Caco-2 (cell line): ENCODE results near the gene MAS1L. TPM values are rescaled to one million over a fixed set of nuclear protein-coding genes. Genes with fewer than 3 reads are reported as not detected.

Experiments used
- BruUV-seq: library from RNA; stranded (reverse); fragments of 400-500 nt; replicated peaks from 2 replicates; lab custom pipeline; 2021; lab: Mats Ljungman, UMichigan
- CTCF ChIA-PET: fragments of 300-600 bp; sonication (Branson Sonifier 250); formaldehyde crosslinking; loops from one replicate; lab custom pipeline; 2022; ENCODE audit warnings: antibody characterized with exemption; lab: Charles Lee
- POLR2A ChIA-PET: fragments of 300-600 bp; sonication (Branson Sonifier 250); formaldehyde crosslinking; loops from one replicate; lab custom pipeline; 2022; ENCODE audit warnings: antibody characterized with exemption; lab: Charles Lee
- DNase-seq, 2 experiments: peaks; one replicate each; pipeline versions ENCODE4 v3.0.0 to v3.0.0-alpha.2; 2020 to 2022
- H3K27me3 ChIP-seq: replicated peaks from 2 replicates; pipeline ENCODE4 v1.6.0; 2011; ENCODE audit warnings: low read length; ENCODE audit not compliant: control insufficient read depth, insufficient read depth
- H3K36me3 ChIP-seq: 2 replicates; pipeline ENCODE4 v1.5.1; 2011; ENCODE audit warnings: low read length; ENCODE audit not compliant: control insufficient read depth, insufficient read depth
- H3K4me1 ChIP-seq: fragments of 250-450 bp; sonication (Bioruptor Pico); 2 replicates; pipeline ENCODE4 v1.5.1; 2020; ENCODE audit warnings: mild to moderate bottlenecking
- H3K4me3 ChIP-seq: 2 replicates; pipeline ENCODE4 v1.5.1; 2011; ENCODE audit warnings: low read depth, mild to moderate bottlenecking, control low read depth, low read length
- H3K9me3 ChIP-seq: fragments of 250-450 bp; sonication (Bioruptor Pico); 2 replicates; pipeline ENCODE4 v1.5.1; 2020; ENCODE audit warnings: mild to moderate bottlenecking, moderate library complexity
- H3K27ac Mint-ChIP-seq: one replicate; pipeline ENCODE4 v1.8.0; 2022; ENCODE audit warnings: mixed read lengths; ENCODE audit not compliant: unreplicated experiment
- H3K27me3 Mint-ChIP-seq: one replicate; pipeline ENCODE4 v1.8.0; 2022; ENCODE audit warnings: mixed read lengths; ENCODE audit not compliant: insufficient read depth, unreplicated experiment
- H3K36me3 Mint-ChIP-seq: one replicate; pipeline ENCODE4 v1.8.0; 2022; ENCODE audit warnings: mild to moderate bottlenecking, mixed read lengths; ENCODE audit not compliant: insufficient read depth, unreplicated experiment
- H3K4me1 Mint-ChIP-seq: one replicate; pipeline ENCODE4 v1.8.0; 2022; ENCODE audit warnings: low read depth, mixed read lengths; ENCODE audit not compliant: unreplicated experiment
- H3K4me3 Mint-ChIP-seq: one replicate; pipeline ENCODE4 v1.8.0; 2022; ENCODE audit warnings: mild to moderate bottlenecking, moderate library complexity, mixed read lengths; ENCODE audit not compliant: unreplicated experiment
- H3K9me3 Mint-ChIP-seq: one replicate; pipeline ENCODE4 v1.8.0; 2022; ENCODE audit warnings: mixed read lengths; ENCODE audit not compliant: unreplicated experiment
- intact Hi-C: fragments of 100-400 bp; cut with micrococcal nuclease; formaldehyde crosslinking; loops from one replicate; pipeline ENCODE4 v1.10.0; 2022; ENCODE audit not compliant: unreplicated experiment
- total RNA-seq: library from RNA; stranded (reverse); gene quantifications from 2 replicates; pipeline ENCODE4 v1.2.3, GENCODE V29; 2022
- TF ChIP-seq, protein P1 (sequence below), 2 experiments: fragments of 200-600 bp in 1 of 2; IDR thresholded peaks; 1 replicate in 1 of 2; 2 replicates in 1 of 2; pipeline versions ENCODE4 v1.5.1 to v1.8.0; 2011 to 2022; ENCODE audit warnings: antibody characterized with exemption in 1 of 2, control low read depth in 1 of 2, inconsistent platforms in 1 of 2, low read depth in 1 of 2, low read length in 1 of 2, mild to moderate bottlenecking in 1 of 2, moderate library complexity in 1 of 2; ENCODE audit not compliant: insufficient read depth in 1 of 2, severe bottlenecking in 1 of 2, unreplicated experiment in 1 of 2

Gene MAS1L
- total RNA-seq, 1 experiment from 2014 or later: not detected

DNA sequence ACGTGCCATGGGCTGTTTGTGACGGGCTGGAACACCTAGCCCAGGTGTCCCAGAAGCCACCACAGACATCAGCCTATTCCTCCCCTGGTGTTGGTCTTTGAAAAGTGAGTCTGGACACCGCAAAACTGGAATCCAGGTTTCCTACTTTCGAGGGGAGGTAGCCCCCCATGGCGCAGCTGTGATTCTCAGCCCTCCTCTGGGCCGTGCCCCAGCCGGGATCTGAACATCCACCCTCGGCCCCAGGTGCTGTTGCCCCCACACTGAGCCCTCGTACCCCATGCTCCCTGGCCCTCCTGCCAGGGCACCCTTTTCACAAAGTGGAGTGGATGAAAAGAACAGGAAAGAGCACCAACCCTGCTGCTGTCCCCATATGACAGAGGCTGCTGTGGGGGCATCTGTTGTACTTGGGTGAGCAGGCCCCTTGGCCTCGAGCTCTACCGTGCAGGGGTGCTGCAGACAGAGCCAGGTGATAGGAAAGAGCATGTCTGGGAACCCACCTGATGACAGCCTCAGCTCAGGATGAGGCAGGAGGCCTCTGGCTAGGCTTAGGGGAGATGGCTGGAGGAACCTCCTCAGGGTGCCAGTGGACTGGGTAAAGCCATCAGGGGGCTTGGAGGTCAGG lies 18.8 kb upstream of the MAS1L start:
- CTCF ChIA-PET: no interaction called here
- H3K27me3 ChIP-seq: no peaks in the 10 kb centered on the region

DNA sequence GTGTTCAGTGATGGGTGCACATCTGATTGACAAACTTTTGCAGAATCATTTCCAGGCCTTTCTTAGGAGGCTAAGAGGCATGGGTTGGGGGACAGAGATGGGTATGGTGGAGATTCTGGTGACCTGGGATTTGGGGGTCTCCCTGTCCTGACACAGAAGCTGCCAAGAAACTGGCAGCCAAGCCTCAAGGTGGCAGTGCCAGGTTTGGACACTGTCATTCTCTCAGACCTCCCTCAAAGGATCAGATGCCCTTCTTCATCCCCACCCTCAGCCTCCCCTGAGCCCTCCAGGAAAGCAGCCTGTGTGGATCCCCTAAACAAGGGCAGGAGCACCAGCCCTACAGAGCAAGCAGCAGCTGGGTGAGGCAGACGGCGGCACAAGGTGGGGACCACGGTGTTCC lies 18.1 kb upstream of the MAS1L start:
- TF ChIP-seq, protein P1, sequence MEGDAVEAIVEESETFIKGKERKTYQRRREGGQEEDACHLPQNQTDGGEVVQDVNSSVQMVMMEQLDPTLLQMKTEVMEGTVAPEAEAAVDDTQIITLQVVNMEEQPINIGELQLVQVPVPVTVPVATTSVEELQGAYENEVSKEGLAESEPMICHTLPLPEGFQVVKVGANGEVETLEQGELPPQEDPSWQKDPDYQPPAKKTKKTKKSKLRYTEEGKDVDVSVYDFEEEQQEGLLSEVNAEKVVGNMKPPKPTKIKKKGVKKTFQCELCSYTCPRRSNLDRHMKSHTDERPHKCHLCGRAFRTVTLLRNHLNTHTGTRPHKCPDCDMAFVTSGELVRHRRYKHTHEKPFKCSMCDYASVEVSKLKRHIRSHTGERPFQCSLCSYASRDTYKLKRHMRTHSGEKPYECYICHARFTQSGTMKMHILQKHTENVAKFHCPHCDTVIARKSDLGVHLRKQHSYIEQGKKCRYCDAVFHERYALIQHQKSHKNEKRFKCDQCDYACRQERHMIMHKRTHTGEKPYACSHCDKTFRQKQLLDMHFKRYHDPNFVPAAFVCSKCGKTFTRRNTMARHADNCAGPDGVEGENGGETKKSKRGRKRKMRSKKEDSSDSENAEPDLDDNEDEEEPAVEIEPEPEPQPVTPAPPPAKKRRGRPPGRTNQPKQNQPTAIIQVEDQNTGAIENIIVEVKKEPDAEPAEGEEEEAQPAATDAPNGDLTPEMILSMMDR (IDR thresholded peaks at IDR 0.05; ENCODE audit: insufficient read depth in 1 of 2, low read depth in 1 of 2, low read length in 1 of 2, severe bottlenecking in 1 of 2, unreplicated experiment in 1 of 2): no peak

More for the DNA sequence above, 18.8 kb upstream of the MAS1L start:
- intact Hi-C loops: no loop called here
- Mint-ChIP-seq H3K9me3 (no peaks in the 10 kb centered on the region), H3K27ac (no peak overlapping the region), H3K4me3 (no peak overlapping the region), H3K27me3 (peaks cover 10% of the 10 kb centered on the region), H3K36me3 (no peaks in the 10 kb centered on the region), H3K4me1 (no peaks in the 10 kb centered on the region)
- TF ChIP-seq, protein P1 (IDR thresholded peaks at IDR 0.05; ENCODE audit: insufficient read depth in 1 of 2, low read depth in 1 of 2, low read length in 1 of 2, severe bottlenecking in 1 of 2, unreplicated experiment in 1 of 2): no peak
- DNase-seq: no peak
- Histone ChIP-seq H3K4me1 (no peaks in the 10 kb centered on the region), H3K9me3 (no peaks in the 10 kb centered on the region), H3K36me3 (no peaks in the 10 kb centered on the region), H3K4me3 (no peak overlapping the region)
- POLR2A ChIA-PET: no interaction called here
- BruUV-seq: no TSS peak

DNA sequence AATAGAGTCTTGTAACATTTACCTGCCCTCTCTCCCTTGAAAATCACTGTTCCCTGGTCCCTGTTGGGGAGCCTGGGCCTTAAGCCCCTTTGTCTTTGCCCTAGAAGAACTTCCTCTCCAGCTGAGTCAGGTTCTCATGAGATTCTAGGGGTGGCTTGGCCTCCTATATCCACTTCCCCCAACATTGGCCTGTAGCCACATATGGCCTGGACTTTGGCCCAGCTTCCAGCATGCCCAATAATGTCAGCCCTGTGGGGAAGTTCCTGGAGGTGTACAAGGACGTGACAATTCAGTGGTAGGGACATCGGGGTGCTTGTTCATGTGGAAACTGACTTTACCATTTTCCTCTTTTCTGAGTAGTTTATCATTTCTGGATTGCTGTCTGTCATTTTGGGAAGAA lies 17.2 kb upstream of the MAS1L start:
- H3K4me1 Mint-ChIP-seq: no peaks in the 10 kb centered on the region
- no TSS peak for BruUV-seq
- no peaks in the 10 kb centered on the region for H3K9me3 ChIP-seq
- H3K4me3 ChIP-seq: no peak overlapping the region
- no peaks in the 10 kb centered on the region for H3K36me3 Mint-ChIP-seq
- no peaks in the 10 kb centered on the region for H3K4me1 ChIP-seq
- no peak overlapping the region for H3K4me3 Mint-ChIP-seq
- intact Hi-C loops: no loop called here
- no peak overlapping the region for H3K27ac Mint-ChIP-seq
- CTCF ChIA-PET: no interaction called here
- no peaks in the 10 kb centered on the region for H3K36me3 ChIP-seq
- DNase-seq: no peak
- POLR2A ChIA-PET: no interaction called here
- TF ChIP-seq, protein P1 (IDR thresholded peaks at IDR 0.05; ENCODE audit: insufficient read depth in 1 of 2, low read depth in 1 of 2, low read length in 1 of 2, severe bottlenecking in 1 of 2, unreplicated experiment in 1 of 2): no peak
- no peaks in the 10 kb centered on the region for H3K9me3 Mint-ChIP-seq
- H3K27me3 Mint-ChIP-seq: peaks cover 5% of the 10 kb centered on the region
- H3K27me3 ChIP-seq: no peaks in the 10 kb centered on the region

More for the DNA sequence above, 18.1 kb upstream of the MAS1L start:
- no peaks in the 10 kb centered on the region for H3K4me1 ChIP-seq
- Mint-ChIP-seq H3K27ac (no peak overlapping the region), H3K9me3 (no peaks in the 10 kb centered on the region), H3K4me3 (no peak overlapping the region), H3K4me1 (no peaks in the 10 kb centered on the region), H3K36me3 (no peaks in the 10 kb centered on the region), H3K27me3 (peaks cover 10% of the 10 kb centered on the region)
- H3K36me3 ChIP-seq: no peaks in the 10 kb centered on the region
- intact Hi-C loops: no loop called here
- ChIA-PET POLR2A (no interaction called here), CTCF (no interaction called here)
- no peaks in the 10 kb centered on the region for H3K27me3 ChIP-seq
- BruUV-seq: no TSS peak
- DNase-seq: no peak
- no peaks in the 10 kb centered on the region for H3K9me3 ChIP-seq
- H3K4me3 ChIP-seq: no peak overlapping the region
